NK-92 (cell line): ENCODE measurements around the gene TNMD.
"Not testable (repeated sequence)": the region's sequence is repeated elsewhere in the genome, so short reads cannot be mapped to it uniquely, and the experiment has no call there.

ENCODE experiments used
- DNase-seq: peaks from one replicate; lab custom pipeline; 2025; ENCODE audit not compliant: unreplicated experiment; lab: John Stamatoyannopoulos, UW

Gene TNMD

DNA sequence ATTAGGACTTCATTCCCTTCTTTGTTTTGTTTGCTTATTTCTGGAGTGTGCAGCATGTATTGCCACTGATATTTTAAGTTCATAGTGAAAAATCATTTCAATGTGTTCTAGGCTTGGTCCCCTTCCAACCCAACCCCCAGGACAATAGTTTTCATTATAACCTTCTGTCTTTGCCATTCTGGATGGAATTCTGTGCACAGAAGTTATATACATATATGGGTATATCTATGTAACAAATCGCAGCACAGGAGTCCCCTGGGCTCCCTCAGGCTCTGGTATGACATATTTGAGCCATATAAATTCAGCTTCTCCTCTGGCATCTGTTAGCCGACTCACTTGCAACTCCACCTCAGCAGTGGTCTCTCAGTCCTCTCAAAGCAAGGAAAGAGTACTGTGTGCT lies at the start of gene TNMD:
TNMD (plus strand) TSS at position 326 of the 400 bp plus-strand sequence. CDS start 83 bp downstream, outside the sequence.
- no peak for DNase-seq

- DNase-seq: not testable (repeated sequence)
Observed at GRCh38 chrX:100565534-100565933, 19.2 kb upstream of the TNMD start.

GRCh38 chrX:100586747-100587146 lies 2.0 kb downstream of the TNMD start:
- DNase-seq: no peak

- DNase-seq: no peak
Observed at GRCh38 chrX:100587861-100588260, 3.1 kb downstream of the TNMD start.

DNA sequence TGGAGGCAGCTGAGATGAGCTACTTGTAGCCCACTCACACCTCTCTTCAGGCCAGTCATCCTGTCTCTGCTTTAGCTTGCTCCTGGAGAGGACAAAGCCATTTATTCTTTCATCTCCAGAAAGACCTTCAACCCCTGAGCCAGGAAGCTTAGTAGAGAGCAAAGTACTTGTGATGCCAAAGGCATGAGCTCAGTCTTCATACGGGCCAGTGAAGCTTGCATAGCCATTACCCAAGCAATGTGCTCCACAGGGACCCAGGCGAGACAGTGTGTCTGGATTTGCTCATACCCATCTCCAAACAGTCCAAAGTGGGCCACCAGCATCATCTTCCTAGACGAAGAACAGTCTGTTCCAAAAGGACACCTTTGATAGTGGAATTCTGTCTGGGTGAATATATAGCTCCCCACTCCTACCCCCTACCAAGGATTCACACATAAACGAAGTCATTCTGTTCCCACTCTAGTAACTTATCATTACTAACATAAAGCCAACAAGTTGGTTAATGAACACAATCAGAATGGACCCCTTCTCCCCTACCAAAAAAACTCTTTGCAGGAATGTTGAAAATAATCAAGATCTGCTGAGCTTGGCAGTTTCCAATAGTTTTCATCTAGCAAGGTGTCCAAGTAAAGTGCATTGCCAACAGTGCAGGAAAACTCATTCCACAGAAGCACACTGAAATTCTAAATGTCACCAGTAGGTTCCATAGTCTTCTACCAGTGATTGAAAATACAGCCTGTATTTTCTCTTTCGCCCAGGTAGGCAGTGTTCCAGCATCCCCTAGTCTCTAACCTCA lies 6.7 kb downstream of the TNMD start:
- no peak for DNase-seq

- DNase-seq: no peak
Observed at GRCh38 chrX:100593126-100593525, 8.4 kb downstream of the TNMD start.

GRCh38 chrX:100593581-100593980 lies 8.8 kb downstream of the TNMD start:
- no peak for DNase-seq

DNA sequence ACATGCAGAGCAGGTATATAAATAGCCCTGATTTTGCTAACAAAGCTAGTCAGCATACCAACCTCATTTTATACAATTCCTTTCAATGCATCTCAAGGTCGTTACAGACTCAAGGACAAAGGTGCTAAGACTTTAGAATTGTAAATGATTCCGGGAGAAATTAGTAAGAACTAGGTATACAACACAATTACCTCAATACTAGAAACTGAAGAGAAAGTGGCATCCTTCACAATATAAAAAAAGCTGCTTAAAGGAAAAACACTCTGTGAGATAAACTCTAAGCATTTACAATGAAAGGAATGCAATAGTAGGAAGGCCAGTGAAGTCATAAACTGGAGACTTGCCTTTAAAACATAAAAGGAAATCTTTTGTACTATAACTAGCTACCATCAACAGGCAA lies 11.9 kb downstream of the TNMD start:
- DNase-seq: no peak

DNA sequence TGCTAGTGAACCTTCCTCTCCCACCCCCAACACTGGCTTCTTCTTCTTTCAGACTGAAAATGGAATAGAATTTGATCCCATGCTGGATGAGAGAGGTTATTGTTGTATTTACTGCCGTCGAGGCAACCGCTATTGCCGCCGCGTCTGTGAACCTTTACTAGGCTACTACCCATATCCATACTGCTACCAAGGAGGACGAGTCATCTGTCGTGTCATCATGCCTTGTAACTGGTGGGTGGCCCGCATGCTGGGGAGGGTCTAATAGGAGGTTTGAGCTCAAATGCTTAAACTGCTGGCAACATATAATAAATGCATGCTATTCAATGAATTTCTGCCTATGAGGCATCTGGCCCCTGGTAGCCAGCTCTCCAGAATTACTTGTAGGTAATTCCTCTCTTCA lies 14.7 kb downstream of the TNMD start:
- DNase-seq: no peak

GRCh38 chrX:100600340-100600739 lies 15.6 kb downstream of the TNMD start:
- no peak for DNase-seq

DNA sequence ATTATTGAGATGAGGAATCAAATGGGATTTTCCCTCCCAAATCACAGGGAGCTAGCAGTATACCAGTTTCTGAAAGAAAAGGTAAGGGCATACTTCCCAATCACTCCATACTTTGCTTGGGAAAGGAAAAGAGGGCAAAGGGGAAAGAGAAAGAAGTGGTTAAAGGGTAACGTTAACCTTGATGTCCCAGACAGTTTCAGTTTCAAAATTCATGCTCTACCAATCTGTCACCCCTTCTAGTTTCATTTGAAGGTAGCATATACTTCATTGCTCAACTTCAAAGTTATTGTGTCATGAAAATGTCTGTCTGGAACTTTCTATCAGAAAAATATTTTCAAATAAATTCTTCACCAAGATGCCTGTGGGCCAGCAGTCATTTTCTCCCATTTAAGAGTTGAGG lies 16.0 kb downstream of the TNMD start:
- DNase-seq: no peak

DNA sequence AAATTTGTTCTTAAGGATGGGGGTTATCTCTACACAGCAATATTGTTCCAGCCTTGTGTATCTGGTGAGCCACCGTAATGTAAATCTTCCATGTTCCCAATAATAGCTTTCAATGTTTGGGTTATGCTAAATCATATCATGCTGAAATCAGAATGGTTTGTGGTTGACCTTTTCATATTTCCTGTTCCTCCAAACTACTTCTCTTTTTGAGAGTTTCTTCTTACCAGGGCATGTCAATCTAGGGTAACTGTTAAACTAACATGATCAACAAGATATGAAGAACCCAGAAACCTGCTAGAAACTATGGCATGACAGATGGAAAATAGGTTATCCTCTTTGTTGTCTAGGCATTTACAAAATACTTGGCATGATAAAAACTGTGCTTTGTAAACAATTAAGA lies 22.0 kb downstream of the TNMD start:
- DNase-seq: no peak

GRCh38 chrX:100609591-100609990 lies 24.9 kb downstream of the TNMD start:
- DNase-seq: no peak

- DNase-seq: no peak
Observed at GRCh38 chrX:100611951-100612350, 27.2 kb downstream of the TNMD start.

DNA sequence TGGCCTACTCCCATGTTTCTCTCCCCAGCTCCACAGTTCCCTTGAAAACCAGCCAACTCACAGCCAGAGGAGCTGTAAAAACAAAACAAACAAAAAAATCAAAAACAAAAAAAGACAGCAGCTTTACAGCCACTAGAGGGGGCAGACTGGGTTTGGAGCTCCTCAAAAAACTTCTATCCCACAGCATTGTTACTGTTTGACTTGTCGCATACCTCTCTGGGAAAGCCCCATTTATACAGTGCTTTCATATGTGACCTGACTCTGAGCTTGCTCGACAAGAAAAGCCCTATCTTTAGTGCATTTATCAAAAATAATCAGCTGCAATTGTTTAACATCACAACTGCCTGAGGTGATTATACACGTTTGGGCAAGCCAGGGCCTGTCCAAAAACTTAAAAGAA lies 30.3 kb downstream of the TNMD start:
- DNase-seq: no peak

GRCh38 chrX:100623001-100623400 lies 38.3 kb downstream of the TNMD start:
- DNase-seq: no peak

- no peak for DNase-seq
Observed at GRCh38 chrX:100625985-100626491, 41.3 kb downstream of the TNMD start.

- no peak for DNase-seq
Observed at GRCh38 chrX:100635040-100635439, 50.3 kb downstream of the TNMD start.

DNA sequence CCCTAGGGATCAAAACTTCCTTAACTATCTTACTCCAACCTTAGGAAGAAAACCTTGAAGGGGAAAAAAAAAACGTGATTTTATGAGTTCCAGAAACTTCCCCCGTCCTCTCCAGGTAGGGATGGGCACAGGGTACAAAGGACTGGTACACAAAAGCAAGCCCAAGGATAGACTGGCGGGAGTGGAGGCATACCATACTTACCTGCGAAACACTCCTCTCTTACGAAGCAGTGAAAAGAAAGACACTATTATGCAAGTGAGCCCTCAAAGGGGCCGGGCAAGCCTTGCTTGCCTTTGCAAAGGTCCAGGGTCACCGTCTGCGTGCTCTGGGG lies 51.2 kb downstream of the TNMD start:
- no peak for DNase-seq

DNA sequence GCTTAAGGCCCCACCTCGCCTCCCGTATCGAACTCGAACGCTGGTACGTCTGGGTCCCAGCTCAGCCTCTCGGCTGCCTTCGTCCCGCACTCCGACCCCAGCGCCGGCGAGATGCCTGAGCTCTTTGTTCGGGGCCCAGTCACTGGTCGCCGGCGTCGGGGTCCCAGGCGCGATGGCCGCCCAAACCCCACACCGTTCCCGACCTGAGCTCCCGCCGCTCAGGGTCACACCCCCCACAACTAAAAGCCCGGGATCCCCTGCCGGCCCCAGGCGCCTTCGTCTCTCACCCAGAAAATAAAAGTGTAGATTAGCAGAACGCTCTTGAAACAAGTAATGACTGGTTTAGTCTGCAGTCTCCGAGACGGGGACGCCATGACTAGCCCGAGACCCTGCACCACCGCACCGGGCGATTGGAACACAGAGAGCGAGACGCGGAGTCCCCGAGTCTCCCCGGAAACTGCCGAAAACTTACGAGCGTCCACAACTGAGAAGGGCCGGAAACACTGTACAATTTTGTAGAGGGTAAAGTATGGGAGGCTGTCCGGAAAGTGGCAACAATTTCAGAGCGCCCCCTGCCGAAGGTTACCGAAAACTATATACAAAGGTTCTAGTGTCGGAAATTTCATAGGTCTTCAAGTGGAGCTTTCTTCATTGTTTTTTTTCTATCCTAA lies 51.7 kb downstream of the TNMD start, which contains the start of gene TSPAN6:
TSPAN6 (minus strand) TSS at position 486 of the 671 bp plus-strand sequence; CDS start at position 374, 112 bp downstream.
- DNase-seq: no peak

DNA sequence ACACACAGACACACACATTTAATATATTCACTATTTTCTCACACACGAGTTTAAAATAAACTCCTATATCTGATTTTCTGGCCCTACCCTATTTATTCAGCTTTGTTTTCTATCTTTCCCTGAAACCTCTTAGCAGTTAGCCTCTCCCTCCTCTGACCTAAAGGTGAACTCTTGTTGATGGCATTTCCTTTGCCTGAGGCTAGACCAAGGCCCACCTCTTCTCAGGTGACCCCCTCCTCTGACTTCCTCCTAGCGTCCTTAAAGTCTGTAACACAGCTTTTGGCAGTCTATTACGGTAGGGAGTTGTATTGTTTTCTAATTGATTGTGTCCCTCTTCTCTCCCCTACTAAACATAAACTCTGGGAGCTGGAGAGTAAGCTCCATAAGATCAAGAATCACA lies 57.6 kb downstream of the TNMD start:
- no peak for DNase-seq

DNA sequence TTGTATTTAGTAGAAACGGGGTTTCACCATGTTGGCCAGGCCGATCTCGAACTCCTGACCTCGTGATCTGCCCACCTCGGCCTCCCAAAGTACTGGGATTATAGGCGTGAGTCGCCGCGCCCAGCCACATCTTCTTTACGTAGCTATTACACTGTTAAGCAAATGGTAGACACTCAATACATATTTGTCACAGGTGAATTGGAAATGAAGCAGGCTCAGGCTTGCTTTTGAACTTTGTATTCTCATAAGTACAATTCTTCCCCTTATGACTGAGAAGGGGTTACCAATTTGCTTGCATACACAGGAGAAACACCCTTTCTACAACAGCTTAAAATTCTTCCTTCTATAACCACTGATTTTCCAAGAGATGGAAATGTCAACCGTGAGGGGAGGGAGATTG lies 58.5 kb downstream of the TNMD start:
- DNase-seq: no peak
